Activated CD8-positive, alpha-beta memory T cell treated with anti-CD3 and anti-CD28 coated beads, Interleukin-2, amount 50 U/mL, for 24 hours (primary cell): ENCODE measurements around the gene PDCD4.
"Not testable (repeated sequence)": the region's sequence is repeated elsewhere in the genome, so short reads cannot be mapped to it uniquely, and the experiment has no call there.

Experiments
- DNase-seq: peaks from one replicate; pipeline ENCODE4 v3.0.0-alpha.2; 2020; ENCODE audit errors: extremely low read depth

Gene PDCD4

DNA sequence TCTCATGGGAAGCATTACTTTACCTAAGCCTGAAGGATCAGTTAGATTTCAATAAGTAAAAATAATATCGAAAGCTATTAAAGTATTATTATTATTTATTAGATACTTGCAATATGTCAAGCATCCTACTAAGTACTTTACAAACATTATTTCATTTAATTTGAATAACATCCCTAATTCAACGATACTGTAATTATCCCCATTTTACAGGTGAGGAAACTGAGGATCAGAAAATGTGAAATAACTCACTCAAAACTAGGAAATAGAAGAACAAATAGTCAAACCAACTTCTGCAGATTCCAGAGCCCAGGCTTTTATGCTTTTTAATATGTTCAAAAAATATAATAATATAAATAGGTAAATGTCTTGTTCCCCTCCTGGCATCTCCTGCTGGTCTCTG lies 10.3 kb upstream of the PDCD4 start:
- no peak for DNase-seq

- DNase-seq: no peak
These were observed 9.6 kb upstream of the PDCD4 start for GRCh38 chr10:110861930-110862649.

- no peak for DNase-seq
These were observed 8.8 kb upstream of the PDCD4 start for GRCh38 chr10:110862961-110863360.

DNA sequence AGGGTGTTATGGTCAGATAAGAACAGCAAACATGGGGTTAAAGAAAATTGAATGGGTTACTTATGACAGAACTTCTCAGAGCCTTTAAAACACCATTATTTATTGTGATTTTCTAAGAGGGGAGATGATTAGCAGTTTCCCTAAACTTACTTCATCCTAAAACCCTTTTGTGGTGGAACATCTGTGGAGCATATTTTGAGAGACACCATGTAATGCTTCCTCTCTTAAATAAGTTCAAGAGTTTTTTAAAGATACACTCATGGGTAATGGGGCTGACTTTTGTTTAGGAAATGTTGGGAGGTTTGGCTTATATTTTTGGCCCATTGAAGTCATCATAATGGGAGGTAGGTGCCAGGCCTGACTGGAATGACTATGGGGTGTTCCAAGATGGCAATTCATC lies 8.4 kb upstream of the PDCD4 start:
- no peak for DNase-seq

GRCh38 chr10:110863956-110864355 lies 7.8 kb upstream of the PDCD4 start:
- DNase-seq: no peak

GRCh38 chr10:110864662-110865140 lies 7.0 kb upstream of the PDCD4 start:
- no peak for DNase-seq

GRCh38 chr10:110865186-110865808 lies 6.4 kb upstream of the PDCD4 start:
- DNase-seq: no peak

- no peak for DNase-seq
These were observed 5.8 kb upstream of the PDCD4 start for GRCh38 chr10:110865809-110866482.

DNA sequence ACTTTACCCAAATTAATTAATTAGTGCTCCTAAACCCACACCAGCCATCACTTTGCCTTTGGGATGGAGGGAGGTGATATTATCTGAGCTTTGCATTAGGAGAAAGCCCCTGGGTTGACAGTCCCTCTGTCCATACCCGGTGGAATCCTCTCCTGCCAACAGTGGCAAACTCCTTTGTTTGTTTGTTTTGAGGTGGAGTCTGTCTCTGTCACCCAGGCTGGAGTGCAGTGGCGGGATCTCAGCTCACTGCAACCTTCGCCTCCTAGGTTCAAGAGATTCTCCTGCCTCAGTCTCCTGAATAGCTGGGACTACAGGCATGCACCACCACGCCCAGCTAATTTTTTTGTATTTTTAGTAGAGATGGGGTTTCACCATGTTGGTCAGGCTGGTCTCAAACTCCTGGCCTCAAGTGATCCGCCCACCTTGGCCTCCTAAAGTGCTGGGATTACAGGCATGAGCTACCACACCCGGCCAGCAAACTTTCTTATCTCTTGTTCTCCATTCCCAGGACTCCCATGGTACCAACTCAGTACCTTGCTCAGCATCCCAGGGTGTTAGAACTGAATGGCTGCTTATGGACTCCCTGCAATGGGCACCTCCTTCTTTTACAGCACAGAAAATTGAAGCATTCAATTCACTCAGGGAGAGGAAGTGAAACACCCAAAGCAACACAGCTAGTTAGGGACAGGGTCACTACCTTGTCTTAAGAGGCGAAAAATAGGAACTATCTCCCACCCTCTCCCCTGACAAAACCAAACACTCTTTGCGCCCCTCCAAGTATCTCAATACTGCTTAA lies 4.5 kb upstream of the PDCD4 start:
- DNase-seq: not testable (repeated sequence)

- DNase-seq: no peak
These were observed 3.8 kb upstream of the PDCD4 start for GRCh38 chr10:110867807-110868465.

DNA sequence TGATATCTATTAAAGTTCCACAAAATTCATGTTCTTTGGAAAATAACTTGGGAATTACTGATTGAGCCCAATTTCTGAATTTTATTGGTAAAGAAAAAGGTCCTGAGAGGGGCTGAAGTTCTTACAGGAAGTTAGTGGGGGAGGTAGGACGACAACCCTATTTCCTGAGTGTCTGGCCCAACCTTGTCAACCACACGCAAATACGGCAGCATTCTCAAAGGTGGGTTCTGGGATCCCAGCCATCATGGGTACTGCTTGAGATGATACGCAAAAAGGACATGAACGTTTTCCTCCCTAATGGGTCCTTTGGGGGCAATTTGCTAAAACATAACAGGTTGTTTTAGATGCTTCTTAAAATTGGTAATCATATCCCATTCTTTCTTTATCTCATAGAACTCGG lies 2.7 kb upstream of the PDCD4 start:
- no peak for DNase-seq

DNA sequence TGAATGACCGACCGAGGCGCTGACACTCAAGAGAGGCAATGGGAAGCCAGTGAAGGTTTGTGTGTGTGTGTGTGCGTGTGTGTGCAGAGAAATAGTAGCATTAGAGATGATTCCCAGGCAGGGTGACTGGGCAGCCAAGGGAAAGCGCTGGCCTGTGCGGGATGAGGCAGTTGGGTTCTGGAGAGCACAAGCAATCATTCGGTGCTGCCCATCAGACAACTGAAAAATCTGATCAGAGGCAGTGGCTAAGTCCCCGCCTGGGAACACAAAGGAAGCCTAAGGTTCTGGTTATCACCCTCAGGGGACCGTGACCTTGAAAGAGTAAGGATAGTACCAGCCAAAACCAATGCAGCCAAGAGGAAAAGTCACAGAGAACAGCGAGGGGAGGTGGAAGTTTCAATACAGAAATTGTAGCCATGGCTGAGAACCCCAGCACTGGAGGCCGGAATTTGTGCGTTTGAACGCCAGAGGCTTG lies 868 bp upstream of the PDCD4 start:
- no peak for DNase-seq

DNA sequence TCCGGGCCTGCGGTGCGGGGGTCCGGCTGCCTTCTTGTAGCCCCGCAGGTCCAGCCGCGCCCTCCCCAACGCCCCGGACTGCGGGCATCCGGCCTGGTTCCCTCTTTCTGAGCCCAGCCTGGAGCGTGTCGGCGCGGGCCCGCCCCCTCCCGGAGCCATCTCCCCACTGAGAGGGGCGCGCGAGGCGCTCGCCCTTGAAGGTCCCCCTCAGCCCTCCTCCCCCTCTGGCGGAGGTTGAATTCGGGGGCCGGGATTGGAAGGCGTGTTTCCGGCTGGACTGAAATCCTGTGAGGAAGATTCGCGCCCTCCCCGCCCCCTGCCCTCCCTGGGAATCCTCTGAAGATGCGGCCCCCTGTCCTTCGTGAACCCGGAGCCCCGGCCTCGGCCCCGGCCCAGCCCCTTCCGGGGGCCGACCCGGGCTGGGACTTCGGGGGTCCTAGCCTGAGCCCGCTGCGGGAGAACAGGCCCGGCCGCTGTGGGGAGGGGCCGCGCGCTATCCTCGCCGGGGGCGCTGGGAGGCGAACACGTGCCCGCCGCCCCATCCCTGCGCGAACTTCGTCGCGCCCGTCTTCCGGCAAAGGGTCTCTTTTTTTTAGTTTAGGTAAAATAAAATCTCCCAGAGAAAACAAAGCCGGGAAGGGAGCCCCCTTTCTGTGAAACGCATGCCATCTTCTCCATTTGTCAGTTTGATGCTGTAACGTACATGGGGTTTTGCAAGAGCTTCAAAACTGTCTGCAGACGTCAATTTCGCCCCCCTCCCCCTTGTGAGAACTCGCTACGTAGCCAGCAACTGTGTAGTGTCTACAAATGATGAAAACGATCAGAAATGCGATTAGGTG lies 636 bp downstream of the PDCD4 start:
- peak; percentile 44 for DNase-seq

- DNase-seq: no peak
These were observed 1.5 kb downstream of the PDCD4 start for GRCh38 chr10:110872984-110873923.

GRCh38 chr10:110873951-110874350 lies 2.2 kb downstream of the PDCD4 start:
- DNase-seq: no peak

GRCh38 chr10:110876000-110876399 lies 4.3 kb downstream of the PDCD4 start:
- DNase-seq: no peak

DNA sequence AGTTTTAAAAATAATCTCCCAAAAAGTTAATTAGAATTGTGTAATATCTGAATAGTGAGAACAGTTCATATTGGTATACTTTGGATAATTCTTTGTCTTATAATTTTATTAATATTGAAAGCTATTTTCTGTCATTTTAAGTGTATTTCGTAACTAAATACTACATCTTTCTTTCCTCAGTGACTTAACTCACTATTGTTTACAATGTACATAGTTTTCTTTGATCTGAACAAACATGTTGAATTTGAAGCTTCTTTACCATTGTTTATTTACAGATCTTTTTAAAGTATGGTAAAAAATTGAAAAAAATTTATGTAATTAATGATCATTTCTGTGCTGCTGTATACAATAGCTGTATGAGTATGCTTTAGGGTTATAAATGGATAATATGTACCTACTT lies 5.1 kb downstream of the PDCD4 start:
- no peak for DNase-seq

- no peak for DNase-seq
These were observed 8.3 kb downstream of the PDCD4 start for GRCh38 chr10:110880012-110880411.

DNA sequence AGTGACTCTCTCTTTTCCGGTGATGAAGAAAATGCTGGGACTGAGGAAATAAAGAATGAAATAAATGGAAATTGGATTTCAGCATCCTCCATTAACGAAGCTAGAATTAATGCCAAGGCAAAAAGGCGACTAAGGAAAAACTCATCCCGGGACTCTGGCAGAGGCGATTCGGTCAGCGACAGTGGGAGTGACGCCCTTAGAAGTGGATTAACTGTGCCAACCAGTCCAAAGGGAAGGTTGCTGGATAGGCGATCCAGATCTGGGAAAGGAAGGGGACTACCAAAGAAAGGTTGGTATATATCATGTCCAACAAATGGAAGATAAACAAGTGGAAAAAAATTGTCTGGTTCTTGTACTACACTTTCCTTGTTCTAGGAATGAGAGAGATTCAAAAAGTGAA lies 9.5 kb downstream of the PDCD4 start:
- DNase-seq: no peak
